Activated CD8-positive, alpha-beta T cell treated with anti-CD3 and anti-CD28 coated beads, Interleukin-2, amount 10 ng/mL, durations not matched to agents 7 days and 5 days (primary cell): ENCODE data around the gene BLOC1S4. TPM values are rescaled to one million over a fixed set of nuclear protein-coding genes. Genes with fewer than 3 reads are reported as not detected.
A peak's percentile ranks its signal among the peaks of the same experiment; 100 is the strongest.

Experiments
- ATAC-seq: fragments of 150-1000 bp; cut with Tn5 transposase; one replicate; pipeline ENCODE4 v1.10.0; 2021; ENCODE audit warnings: moderate library complexity
- CTCF ChIA-PET: fragments of 350-600 bp; sonication (Branson Sonifier 250); formaldehyde crosslinking; loops from one replicate; lab custom pipeline; 2021; ENCODE audit warnings: antibody characterized with exemption; lab: Charles Lee
- POLR2A ChIA-PET: fragments of 350-600 bp; sonication (Branson Sonifier 250); formaldehyde crosslinking; loops from one replicate; lab custom pipeline; 2021; ENCODE audit warnings: antibody characterized with exemption; lab: Charles Lee
- DNase-seq: peaks from one replicate; pipeline ENCODE4 v3.0.0-alpha.2; 2020
- H3K27ac Mint-ChIP-seq: one replicate; pipeline ENCODE4 v1.8.0; 2021; ENCODE audit warnings: mild to moderate bottlenecking, mixed read lengths
- H3K27me3 Mint-ChIP-seq: one replicate; pipeline ENCODE4 v1.8.0; 2021; ENCODE audit warnings: low read depth, mixed read lengths
- H3K36me3 Mint-ChIP-seq: one replicate; pipeline ENCODE4 v1.8.0; 2021; ENCODE audit warnings: low read depth, mixed read lengths
- H3K4me1 Mint-ChIP-seq: one replicate; pipeline ENCODE4 v1.8.0; 2021; ENCODE audit warnings: low read depth, mixed read lengths
- H3K4me3 Mint-ChIP-seq: one replicate; pipeline ENCODE4 v1.8.0; 2021; ENCODE audit warnings: mild to moderate bottlenecking, mixed read lengths
- H3K9me3 Mint-ChIP-seq: one replicate; pipeline ENCODE4 v1.8.0; 2022; ENCODE audit warnings: mixed read lengths; ENCODE audit not compliant: insufficient read depth
- total RNA-seq, 2 experiments: library from RNA; stranded (reverse); gene quantifications; one replicate each; pipeline ENCODE4 v1.2.3, GENCODE V29; 2021

The BLOC1S4 gene
- total RNA-seq, 2 experiments from 2014 or later, result 19.6 to 21.5 TPM

DNA sequence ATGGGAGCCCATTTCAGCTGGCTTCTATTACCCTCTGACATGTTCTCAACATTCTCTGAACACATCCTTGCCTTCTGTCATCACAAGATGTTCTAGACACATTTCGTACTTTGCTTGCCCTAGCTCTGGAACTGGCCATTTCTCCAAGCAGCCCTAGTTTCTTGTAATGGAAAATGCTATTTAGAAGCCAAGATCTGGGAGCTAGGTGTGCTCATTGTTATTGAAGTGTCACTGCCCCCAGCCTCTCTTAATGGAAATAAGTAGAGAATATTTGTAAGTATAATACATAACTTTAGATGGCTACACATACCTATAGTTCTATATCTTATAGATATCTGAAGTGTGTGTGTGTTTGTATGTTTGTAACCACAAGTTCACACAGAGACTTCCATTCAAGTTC lies 13.2 kb upstream of the BLOC1S4 start:
- Mint-ChIP-seq H3K4me1 (peaks cover 74% of the 10 kb centered on the region), H3K27me3 (no peaks in the 10 kb centered on the region), H3K36me3 (peaks cover 81% of the 10 kb centered on the region), H3K9me3 (peaks cover 3% of the 10 kb centered on the region), H3K4me3 (no peak overlapping the region), H3K27ac (no peak overlapping the region)
- no peak for DNase-seq
- no peak for ATAC-seq
- CTCF ChIA-PET, result interaction anchor here (0.8 to 22.2 kb wide), 4 partner anchors 6 to 171 kb away, joined by 3 to 354 read pairs (median 16); partner anchors contain the start of gene MRFAP1L1
- POLR2A ChIA-PET, result interaction anchor here (1.0 to 7.7 kb wide), 4 partner anchors 12 to 27 kb away, joined by 3 to 73 read pairs (median 8); a partner anchor contains a TSS

DNA sequence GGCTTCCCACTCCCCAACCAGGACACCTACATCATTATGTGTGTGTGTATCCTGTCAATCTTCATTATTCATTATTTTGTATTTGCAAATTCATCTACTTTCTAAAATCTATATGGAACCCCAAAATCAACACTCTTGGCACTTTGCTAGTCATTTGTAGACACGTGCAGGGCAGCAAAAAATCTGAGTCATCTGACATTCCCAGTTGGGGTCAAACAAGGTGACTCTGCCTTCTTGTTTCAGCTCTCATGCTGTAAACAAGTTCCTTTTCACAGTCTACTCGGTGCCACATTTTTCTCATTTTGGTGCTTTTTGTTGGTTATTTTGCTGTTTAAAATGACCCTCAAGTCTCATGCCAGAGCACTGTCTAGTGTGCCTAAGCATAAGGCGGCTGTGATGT lies 12.2 kb upstream of the BLOC1S4 start:
- Mint-ChIP-seq H3K27ac (peak overlapping the region; percentile 18), H3K9me3 (peaks cover 3% of the 10 kb centered on the region), H3K4me1 (peaks cover 72% of the 10 kb centered on the region), H3K27me3 (no peaks in the 10 kb centered on the region), H3K4me3 (no peak overlapping the region), H3K36me3 (peaks cover 89% of the 10 kb centered on the region)
- ATAC-seq (no peak), DNase-seq (no peak)
- CTCF ChIA-PET, result interaction anchor here (1.0 to 22.2 kb wide), 3 partner anchors 14 to 170 kb away, joined by 3 to 354 read pairs (median 27); a partner anchor contains a TSS
- POLR2A ChIA-PET, result interaction anchor here (1.0 to 7.7 kb wide), 5 partner anchors 12 to 28 kb away, joined by 3 to 73 read pairs (median 4); partner anchors contain the start of gene BLOC1S4

DNA sequence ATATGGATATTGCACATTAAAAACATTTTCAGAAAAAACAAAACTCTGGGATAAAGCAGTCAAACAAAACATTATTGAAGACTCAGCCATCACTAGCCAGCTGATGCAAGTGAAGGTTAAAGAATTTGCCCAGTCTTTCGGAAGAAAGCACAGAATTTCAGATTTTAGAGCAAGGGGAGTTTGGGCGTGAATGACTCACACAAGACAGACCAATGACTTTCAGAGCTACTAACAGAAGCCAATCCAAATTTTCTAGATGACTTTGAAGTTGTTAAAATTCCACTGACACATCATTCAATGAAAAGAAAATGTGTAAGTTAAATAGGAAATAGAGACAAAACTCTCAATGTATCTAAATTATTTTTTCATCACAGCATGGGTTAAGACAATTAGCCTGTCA lies 10.3 kb upstream of the BLOC1S4 start:
- ChIA-PET POLR2A (interaction anchor here (4.9 to 7.7 kb wide), 2 partner anchors 11 to 30 kb away, joined by 37 to 73 read pairs; partner anchors contain the start of gene S100P), CTCF (interaction anchor here (0.7 to 22.2 kb wide), 4 partner anchors 11 to 32 kb away, joined by 3 to 354 read pairs (median 21); partner anchors contain the start of gene BLOC1S4)
- no peak overlapping the region for H3K4me3 Mint-ChIP-seq
- ATAC-seq (no peak), DNase-seq (no peak)
- H3K9me3 Mint-ChIP-seq, result peaks cover 3% of the 10 kb centered on the region
- peaks cover 84% of the 10 kb centered on the region for H3K36me3 Mint-ChIP-seq
- H3K27me3 Mint-ChIP-seq, result no peaks in the 10 kb centered on the region
- no peak overlapping the region for H3K27ac Mint-ChIP-seq
- H3K4me1 Mint-ChIP-seq, result peaks cover 60% of the 10 kb centered on the region

DNA sequence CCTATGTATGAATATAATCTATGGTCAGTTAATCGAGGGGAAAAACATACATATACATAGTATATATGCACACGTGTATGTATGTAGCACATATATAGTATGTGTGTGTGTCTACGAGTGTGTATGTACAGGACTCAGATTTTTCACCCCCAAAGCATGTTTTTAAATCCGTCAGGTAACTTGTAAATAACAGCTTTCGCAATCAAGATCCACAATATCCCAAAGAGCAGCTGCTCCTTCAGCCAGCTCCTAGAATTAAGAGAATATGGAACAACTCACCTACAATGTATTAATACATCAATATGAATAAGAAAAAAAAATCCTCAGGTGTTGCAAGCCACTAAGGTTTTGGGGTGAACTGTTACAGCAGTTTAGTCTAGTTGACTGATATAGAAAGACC lies 9.8 kb upstream of the BLOC1S4 start:
- Mint-ChIP-seq H3K4me1 (peaks cover 62% of the 10 kb centered on the region), H3K27me3 (no peaks in the 10 kb centered on the region), H3K4me3 (peak overlapping the region; percentile 0), H3K27ac (no peak overlapping the region), H3K9me3 (peaks cover 3% of the 10 kb centered on the region), H3K36me3 (peaks cover 86% of the 10 kb centered on the region)
- ChIA-PET CTCF (interaction anchor here (0.9 to 22.2 kb wide), 8 partner anchors 10 to 168 kb away, joined by 3 to 354 read pairs (median 9); partner anchors contain the start of genes BLOC1S4 and S100P), POLR2A (interaction anchor here (4.9 to 7.7 kb wide), 2 partner anchors 12 to 31 kb away, joined by 37 to 73 read pairs; partner anchors contain the start of gene S100P)
- DNase-seq (no peak), ATAC-seq (no peak)

DNA sequence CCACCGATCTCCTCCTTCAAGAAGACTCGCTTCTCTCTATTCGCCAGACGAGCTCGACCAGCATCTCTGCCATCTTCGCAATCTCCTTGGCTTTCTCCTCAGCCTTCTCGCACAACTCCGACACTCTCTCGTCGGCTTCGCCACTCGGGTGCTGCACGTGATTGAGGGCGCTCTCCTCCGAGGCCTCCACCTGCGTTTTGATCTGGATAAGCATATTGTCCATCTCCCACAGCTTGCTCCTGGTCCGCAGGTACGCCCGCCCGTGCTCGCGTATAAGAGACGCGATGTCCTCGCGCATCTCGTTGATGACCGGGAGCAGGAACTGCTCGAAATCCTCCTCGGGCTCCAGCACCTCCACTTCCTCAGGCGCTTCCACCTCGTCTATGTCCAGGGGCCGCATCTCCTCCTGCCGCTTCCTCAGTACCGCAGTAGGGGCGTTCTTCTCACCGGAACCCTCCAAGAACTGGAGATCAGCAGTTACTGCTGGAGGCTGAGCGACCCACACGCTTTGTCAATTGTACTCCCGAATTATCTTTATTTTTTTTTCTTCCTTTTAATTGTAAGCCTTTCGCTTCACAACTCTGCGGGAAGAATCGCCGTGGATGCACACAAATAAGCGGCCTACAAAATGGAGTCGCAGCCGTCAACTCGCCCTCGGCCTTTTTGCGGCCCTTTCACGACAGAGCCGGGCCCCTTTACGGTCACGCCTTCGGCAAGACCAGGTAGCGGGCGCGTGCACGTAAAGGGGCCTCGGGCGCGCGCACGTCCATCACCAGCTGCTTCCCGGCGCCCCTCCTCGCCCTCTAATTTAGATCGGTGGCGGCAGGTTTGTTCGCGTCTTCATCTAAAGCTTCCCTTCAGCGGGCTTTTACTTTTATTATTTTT lies 6.5 kb upstream of the BLOC1S4 start, which contains the start of gene MRFAP1L1:
Gene MRFAP1L1 (minus strand): TSS at position 636 of the 885 bp plus-strand sequence. CDS start 236 bp downstream, at position 400.
- Mint-ChIP-seq H3K27me3 (no peaks in the 10 kb centered on the region), H3K4me1 (peaks cover 51% of the 10 kb centered on the region)
- CTCF ChIA-PET, result interaction anchor here (0.6 to 22.2 kb wide), 12 partner anchors 8 to 69 kb away, joined by 3 to 354 read pairs (median 6); partner anchors contain the start of genes BLOC1S4, MRFAP1 and S100P

DNA sequence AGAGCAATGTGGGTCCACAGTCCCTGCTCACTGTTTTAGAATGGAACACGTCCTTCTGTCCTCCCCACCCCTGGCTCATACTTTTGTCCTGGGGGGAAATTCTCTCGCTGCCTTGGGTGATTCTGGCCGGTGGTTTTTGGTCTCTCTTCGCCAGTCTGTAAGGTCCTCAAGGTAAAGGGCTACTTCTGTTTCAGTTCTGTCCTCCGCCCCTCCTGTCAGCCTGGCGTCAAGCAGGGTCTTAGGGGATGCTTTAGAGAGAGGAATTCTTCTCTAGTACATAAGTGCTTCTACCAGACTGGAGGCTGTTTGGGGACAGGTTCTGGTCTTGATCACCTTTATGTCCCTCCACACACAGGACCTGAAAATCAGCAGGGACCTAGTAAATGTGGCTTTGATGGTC lies 5.7 kb upstream of the BLOC1S4 start:
- ChIA-PET POLR2A (interaction anchor here (2.0 to 7.7 kb wide), 4 partner anchors 16 to 70 kb away, joined by 13 to 73 read pairs (median 33); partner anchors contain the start of genes MRFAP1 and S100P), CTCF (interaction anchor here (0.6 to 22.2 kb wide), 9 partner anchors 9 to 163 kb away, joined by 3 to 354 read pairs (median 5); partner anchors contain the start of gene S100P)
- Mint-ChIP-seq H3K4me3 (peak overlapping the region; percentile 99), H3K9me3 (peaks cover 10% of the 10 kb centered on the region), H3K27me3 (no peaks in the 10 kb centered on the region), H3K4me1 (peaks cover 47% of the 10 kb centered on the region), H3K27ac (peak overlapping the region; percentile 95), H3K36me3 (peaks cover 45% of the 10 kb centered on the region)
- ATAC-seq (no peak), DNase-seq (no peak)

More for the DNA sequence above, 6.5 kb upstream of the BLOC1S4 start, which contains the start of gene MRFAP1L1:
- Mint-ChIP-seq H3K36me3 (peaks cover 54% of the 10 kb centered on the region), H3K4me3 (peak within 1 kb of the TSS; percentile 99), H3K27ac (peak within 1 kb of the TSS; percentile 95), H3K9me3 (peaks cover 10% of the 10 kb centered on the region)
- ATAC-seq (peak; percentile 84), DNase-seq (peak; percentile 98)
- POLR2A ChIA-PET, result interaction anchor here (0.6 to 7.7 kb wide), 9 partner anchors 15 to 200 kb away, joined by 3 to 73 read pairs (median 4); partner anchors contain the start of genes MRFAP1, S100P and TBC1D14

DNA sequence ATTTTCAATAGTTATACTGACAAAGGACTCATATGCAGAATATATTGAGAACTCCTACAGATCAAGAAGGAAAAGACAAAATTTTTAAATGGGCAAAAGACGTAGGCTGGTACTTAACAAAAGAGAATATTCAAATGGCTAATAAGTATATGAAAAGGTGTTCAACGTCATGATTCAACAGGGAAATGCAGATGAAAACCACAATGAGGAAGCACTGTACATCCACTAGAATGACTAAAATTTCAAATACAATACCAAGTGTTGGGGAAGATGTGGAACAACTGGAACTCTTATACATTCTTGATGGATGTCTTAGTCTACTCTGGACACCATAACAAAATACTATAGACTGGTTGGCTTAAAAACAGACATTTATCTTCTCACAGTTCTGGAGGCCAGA lies 5.0 kb upstream of the BLOC1S4 start:
- ATAC-seq (no peak), DNase-seq (no peak)
- no peak overlapping the region for H3K4me3 Mint-ChIP-seq
- H3K9me3 Mint-ChIP-seq, result peaks cover 10% of the 10 kb centered on the region
- CTCF ChIA-PET, result interaction anchor here (1.3 to 22.2 kb wide), 3 partner anchors 11 to 162 kb away, joined by 4 to 354 read pairs (median 24); a partner anchor contains a TSS
- peaks cover 42% of the 10 kb centered on the region for H3K36me3 Mint-ChIP-seq
- H3K4me1 Mint-ChIP-seq, result peaks cover 47% of the 10 kb centered on the region
- POLR2A ChIA-PET, result no interaction called here
- H3K27ac Mint-ChIP-seq, result no peak overlapping the region
- no peaks in the 10 kb centered on the region for H3K27me3 Mint-ChIP-seq

DNA sequence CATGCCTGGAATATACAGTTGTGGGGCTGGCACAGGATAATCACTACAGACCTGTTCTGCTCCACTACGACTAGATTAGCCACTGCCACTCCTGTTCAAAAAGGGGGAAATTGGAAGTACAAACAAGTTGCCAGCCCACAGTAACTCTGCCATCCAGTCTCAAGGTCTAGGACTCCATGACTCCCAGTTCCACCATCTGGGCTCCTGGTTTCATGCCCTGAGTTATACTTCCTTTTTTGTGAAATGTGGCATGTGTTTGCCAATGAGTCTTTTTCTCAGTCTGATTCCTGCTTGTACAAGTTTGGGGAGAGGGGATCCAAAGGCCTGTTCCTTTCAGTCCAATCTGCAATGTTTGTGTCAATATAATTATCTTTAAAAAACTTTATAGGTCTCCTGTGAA lies 1.0 kb upstream of the BLOC1S4 start:
- Mint-ChIP-seq H3K4me3 (peak overlapping the region; percentile 23), H3K4me1 (peaks cover 40% of the 10 kb centered on the region), H3K36me3 (peaks cover 19% of the 10 kb centered on the region), H3K27me3 (no peaks in the 10 kb centered on the region), H3K9me3 (peaks cover 10% of the 10 kb centered on the region), H3K27ac (no peak overlapping the region)
- ATAC-seq (no peak), DNase-seq (no peak)
- POLR2A ChIA-PET, result interaction anchor here (3.1 kb wide), 2 partner anchors 24 to 40 kb away, joined by 25 to 39 read pairs; a partner anchor contains a TSS
- CTCF ChIA-PET, result interaction anchor here (1.0 to 22.2 kb wide), 3 partner anchors 14 to 160 kb away, joined by 4 to 354 read pairs (median 202); a partner anchor contains a TSS

DNA sequence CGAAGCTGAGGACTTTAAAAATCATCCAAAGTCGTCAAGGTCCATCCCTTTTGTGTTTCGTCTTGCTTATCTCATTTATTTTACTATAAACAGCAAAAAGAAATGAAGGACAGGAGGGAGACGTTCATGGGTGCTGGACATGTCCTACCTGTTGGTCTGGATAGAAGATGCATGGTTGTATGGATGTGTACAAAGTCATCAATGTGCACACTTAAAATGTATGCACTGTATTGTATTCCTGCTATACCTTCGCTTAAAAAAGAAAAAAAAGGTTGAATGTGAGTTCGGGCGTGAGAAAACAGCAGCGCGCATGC lies 313 bp upstream of the BLOC1S4 start:
- Mint-ChIP-seq H3K4me3 (peak overlapping the region; percentile 91), H3K9me3 (peaks cover 10% of the 10 kb centered on the region), H3K27ac (peak overlapping the region; percentile 97), H3K4me1 (peaks cover 40% of the 10 kb centered on the region), H3K36me3 (peaks cover 18% of the 10 kb centered on the region), H3K27me3 (no peaks in the 10 kb centered on the region)
- ATAC-seq (no peak), DNase-seq (no peak)
- CTCF ChIA-PET, result interaction anchor here (1.0 to 22.2 kb wide), 10 partner anchors 9 to 354 kb away, joined by 3 to 354 read pairs (median 10); partner anchors contain the start of genes KIAA0232 and TADA2B
- POLR2A ChIA-PET, result interaction anchor here (0.6 to 3.1 kb wide), 10 partner anchors 11 to 356 kb away, joined by 3 to 39 read pairs (median 6); partner anchors contain the start of gene TBC1D14

DNA sequence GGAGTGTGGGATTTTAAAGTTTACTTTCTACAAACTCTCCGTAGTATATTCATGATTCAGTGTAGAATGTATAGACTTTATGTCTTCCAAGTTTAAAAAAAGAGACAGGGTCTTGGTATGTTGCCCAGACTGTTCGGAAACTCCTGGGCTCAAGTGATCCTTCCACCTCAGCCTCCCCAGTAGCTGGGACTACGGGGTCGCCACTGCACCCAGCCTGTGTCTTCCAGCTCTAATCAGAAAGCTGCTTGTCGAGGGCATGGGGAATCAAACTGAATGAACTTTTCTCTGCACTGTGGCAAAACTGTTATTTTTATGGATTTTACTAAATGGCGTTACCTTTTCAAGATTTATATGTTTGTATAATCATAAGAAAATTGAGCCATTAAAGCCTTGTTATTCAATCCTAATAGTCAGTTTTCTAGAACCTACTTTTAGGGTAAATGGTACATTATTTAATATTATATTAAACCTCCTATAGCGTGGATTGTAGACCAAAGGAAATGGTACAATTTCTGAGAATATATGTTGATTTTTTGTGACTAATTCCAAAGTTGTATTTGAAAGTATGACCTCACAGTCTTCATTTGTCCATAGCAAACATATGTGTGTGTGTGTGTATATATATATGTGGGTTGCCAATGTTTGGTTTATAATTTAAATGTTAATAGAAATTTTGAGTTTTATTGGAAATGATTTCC lies 1.1 kb downstream of the BLOC1S4 start:
- DNase-seq (no peak), ATAC-seq (no peak)
- Mint-ChIP-seq H3K27me3 (peaks cover 3% of the 10 kb centered on the region), H3K4me3 (peak overlapping the region; percentile 91), H3K36me3 (peaks cover 14% of the 10 kb centered on the region), H3K4me1 (peaks cover 31% of the 10 kb centered on the region), H3K27ac (peak overlapping the region; percentile 97), H3K9me3 (peaks cover 10% of the 10 kb centered on the region)
- ChIA-PET POLR2A (interaction anchor here (0.5 to 3.1 kb wide), 10 partner anchors 10 to 352 kb away, joined by 3 to 39 read pairs (median 6); partner anchors contain the start of gene MRFAP1), CTCF (interaction anchor here (0.6 to 22.2 kb wide), 20 partner anchors 10 to 355 kb away, joined by 3 to 354 read pairs (median 4); partner anchors contain the start of genes KIAA0232, MAN2B2, TADA2B and TBC1D14)
